Testis (tissue), 2 donors: ENCODE results near the gene MAP2K5.

ENCODE experiments used
- POLR2A ChIP-seq: fragments of 450-650 bp; IDR thresholded peaks from one replicate; pipeline ENCODE4 v1.6.1; 2017; ENCODE audit warnings: antibody characterized with exemption, mild to moderate bottlenecking, moderate library complexity
- TF ChIP-seq, protein P1 (sequence below), 3 experiments: fragments of 450-650 bp in 2 of 3; fragments of 200-600 bp in 1 of 3; sonication (generic) in 1 of 3; IDR thresholded peaks; one replicate each; pipeline ENCODE4 v1.5.1; 2016 to 2019; ENCODE audit warnings: antibody characterized with exemption in 3 of 3, mild to moderate bottlenecking in 2 of 3, moderate library complexity in 1 of 3

DNA sequence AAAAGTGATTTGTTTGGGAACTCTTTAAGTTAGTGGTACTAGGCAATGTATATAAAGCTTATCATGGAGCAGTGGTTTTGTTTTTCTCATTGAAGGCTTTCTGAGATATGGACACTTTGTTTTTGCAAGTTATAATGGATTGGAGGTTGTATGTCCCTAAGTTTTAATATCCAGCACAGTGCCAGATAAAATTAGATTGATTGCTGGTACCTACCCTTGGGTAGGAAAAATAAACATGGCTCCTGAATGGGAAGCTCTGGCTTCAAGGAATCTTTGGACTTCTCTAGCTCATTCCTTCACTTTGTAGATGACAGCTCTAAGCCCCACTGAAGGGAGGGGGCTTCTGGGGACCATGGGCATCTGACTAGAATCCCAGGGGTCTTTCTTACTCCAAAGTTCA lies 201.1 kb downstream of the MAP2K5 start:
- TF ChIP-seq, protein P1, sequence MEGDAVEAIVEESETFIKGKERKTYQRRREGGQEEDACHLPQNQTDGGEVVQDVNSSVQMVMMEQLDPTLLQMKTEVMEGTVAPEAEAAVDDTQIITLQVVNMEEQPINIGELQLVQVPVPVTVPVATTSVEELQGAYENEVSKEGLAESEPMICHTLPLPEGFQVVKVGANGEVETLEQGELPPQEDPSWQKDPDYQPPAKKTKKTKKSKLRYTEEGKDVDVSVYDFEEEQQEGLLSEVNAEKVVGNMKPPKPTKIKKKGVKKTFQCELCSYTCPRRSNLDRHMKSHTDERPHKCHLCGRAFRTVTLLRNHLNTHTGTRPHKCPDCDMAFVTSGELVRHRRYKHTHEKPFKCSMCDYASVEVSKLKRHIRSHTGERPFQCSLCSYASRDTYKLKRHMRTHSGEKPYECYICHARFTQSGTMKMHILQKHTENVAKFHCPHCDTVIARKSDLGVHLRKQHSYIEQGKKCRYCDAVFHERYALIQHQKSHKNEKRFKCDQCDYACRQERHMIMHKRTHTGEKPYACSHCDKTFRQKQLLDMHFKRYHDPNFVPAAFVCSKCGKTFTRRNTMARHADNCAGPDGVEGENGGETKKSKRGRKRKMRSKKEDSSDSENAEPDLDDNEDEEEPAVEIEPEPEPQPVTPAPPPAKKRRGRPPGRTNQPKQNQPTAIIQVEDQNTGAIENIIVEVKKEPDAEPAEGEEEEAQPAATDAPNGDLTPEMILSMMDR (IDR thresholded peaks at IDR 0.05), result no peak
- TF ChIP-seq POLR2A, result no peak
